Measurements from ENCODE around the gene WDR1. TPM values are rescaled to one million over a fixed set of nuclear protein-coding genes. Genes with fewer than 3 reads are reported as not detected.

Gene WDR1
- total RNA-seq, 1 experiment from 2014 or later, result 223 TPM

DNA sequence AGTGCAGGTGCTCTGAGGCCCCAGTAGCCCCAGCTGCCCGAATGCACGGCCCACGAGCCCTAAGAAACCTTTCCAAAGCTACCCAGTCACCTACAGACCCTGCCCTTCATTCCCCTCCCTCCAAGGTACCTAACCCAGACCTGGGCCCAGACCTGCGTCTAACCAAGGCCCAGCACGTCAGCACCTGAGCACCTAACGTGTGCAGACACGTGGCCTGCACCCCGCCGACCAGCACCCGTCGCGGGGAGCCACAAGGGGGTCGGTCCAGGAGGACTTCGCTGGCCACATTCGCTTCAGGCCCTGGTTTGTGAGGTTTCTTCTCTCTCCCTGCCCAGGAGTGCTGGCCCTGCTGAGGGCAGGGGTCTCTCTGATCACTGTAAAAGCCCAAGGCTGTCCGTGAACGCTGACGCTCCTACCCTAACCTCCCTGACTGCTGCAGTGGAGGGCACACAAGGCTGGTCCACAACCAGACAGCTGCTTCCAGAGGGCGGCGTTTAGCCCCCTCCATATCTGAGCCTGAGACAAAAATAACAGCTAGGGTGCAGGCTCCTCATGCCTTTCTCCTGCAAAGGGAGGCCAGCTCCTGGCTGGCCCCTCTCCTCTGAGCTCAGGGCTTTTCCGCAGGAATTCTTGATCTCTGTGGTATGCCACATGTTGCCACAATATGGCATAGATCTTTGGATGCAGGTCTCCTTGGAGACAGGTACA lies 31.8 kb downstream of the WDR1 start:
- POLR2A ChIA-PET, result no interaction called here
- Histone ChIP-seq H3K9me2 (ENCODE audit: insufficient read depth) (no peaks in the 10 kb centered on the region), H3K27me3 (ENCODE audit: insufficient read depth, low read length) (no peaks in the 10 kb centered on the region), H3K4me1 (ENCODE audit: control insufficient read depth in 1 of 2, insufficient read depth in 2 of 2, low read length in 2 of 2) (no peaks in the 10 kb centered on the region), H3K27ac (ENCODE audit: low read depth, low read length) (no peak overlapping the region), H3K4me3 (replicated peaks in 1 of 2; ENCODE audit: low read depth in 1 of 2, low read length in 2 of 2) (no peak overlapping the region), H3K9ac (ENCODE audit: low read length) (no peak overlapping the region), H3K36me3 (ENCODE audit: control insufficient read depth in 1 of 2, insufficient read depth in 2 of 2, low read length in 2 of 2) (peaks cover 57 to 67% of the 10 kb centered on the region in 2 experiments), H2AFZ (ENCODE audit: low read depth, low read length, poor library complexity, severe bottlenecking) (no peak overlapping the region), H3K4me2 (ENCODE audit: low read length) (no peak overlapping the region), H4K20me1 (ENCODE audit: insufficient read depth) (no peaks in the 10 kb centered on the region), H3K9me3 (ENCODE audit: control insufficient read depth in 1 of 2, insufficient read depth in 1 of 2, low read depth in 1 of 2, low read length in 2 of 2) (no peaks in the 10 kb centered on the region), H3K79me2 (ENCODE audit: insufficient read depth, low read length) (peaks cover 22% of the 10 kb centered on the region)
- BruUV-seq (replicated peaks), result no TSS peak
- RAD21 ChIA-PET (ENCODE audit: low non-redundant PET in 1 of 2, low total read pairs in 2 of 2, uncharacterized antibody in 2 of 2, unreplicated experiment in 2 of 2), result no interaction called here
- CTCF ChIA-PET, result no interaction called here
- no peak for ATAC-seq
- intact Hi-C loops (cut with micrococcal nuclease), result no loop called here
- TF ChIP-seq JUND (IDR thresholded peaks at IDR 0.05), result no peak
- TF ChIP-seq, protein P1, sequence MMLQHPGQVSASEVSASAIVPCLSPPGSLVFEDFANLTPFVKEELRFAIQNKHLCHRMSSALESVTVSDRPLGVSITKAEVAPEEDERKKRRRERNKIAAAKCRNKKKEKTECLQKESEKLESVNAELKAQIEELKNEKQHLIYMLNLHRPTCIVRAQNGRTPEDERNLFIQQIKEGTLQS (IDR thresholded peaks at IDR 0.05), result no peak
- TF ChIP-seq, protein P2, sequence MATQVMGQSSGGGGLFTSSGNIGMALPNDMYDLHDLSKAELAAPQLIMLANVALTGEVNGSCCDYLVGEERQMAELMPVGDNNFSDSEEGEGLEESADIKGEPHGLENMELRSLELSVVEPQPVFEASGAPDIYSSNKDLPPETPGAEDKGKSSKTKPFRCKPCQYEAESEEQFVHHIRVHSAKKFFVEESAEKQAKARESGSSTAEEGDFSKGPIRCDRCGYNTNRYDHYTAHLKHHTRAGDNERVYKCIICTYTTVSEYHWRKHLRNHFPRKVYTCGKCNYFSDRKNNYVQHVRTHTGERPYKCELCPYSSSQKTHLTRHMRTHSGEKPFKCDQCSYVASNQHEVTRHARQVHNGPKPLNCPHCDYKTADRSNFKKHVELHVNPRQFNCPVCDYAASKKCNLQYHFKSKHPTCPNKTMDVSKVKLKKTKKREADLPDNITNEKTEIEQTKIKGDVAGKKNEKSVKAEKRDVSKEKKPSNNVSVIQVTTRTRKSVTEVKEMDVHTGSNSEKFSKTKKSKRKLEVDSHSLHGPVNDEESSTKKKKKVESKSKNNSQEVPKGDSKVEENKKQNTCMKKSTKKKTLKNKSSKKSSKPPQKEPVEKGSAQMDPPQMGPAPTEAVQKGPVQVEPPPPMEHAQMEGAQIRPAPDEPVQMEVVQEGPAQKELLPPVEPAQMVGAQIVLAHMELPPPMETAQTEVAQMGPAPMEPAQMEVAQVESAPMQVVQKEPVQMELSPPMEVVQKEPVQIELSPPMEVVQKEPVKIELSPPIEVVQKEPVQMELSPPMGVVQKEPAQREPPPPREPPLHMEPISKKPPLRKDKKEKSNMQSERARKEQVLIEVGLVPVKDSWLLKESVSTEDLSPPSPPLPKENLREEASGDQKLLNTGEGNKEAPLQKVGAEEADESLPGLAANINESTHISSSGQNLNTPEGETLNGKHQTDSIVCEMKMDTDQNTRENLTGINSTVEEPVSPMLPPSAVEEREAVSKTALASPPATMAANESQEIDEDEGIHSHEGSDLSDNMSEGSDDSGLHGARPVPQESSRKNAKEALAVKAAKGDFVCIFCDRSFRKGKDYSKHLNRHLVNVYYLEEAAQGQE (IDR thresholded peaks at IDR 0.05; ENCODE audit: low read depth), result no peak
- TF ChIP-seq POLR2A (IDR thresholded peaks at IDR 0.05; ENCODE audit: borderline replicate concordance, extremely low read depth, insufficient read depth, insufficient read length), result no peak
- TF ChIP-seq SRF (IDR thresholded peaks at IDR 0.05; ENCODE audit: low read depth), result no peak
- TF ChIP-seq RAD21 (IDR thresholded peaks at IDR 0.05; ENCODE audit: low read depth), result no peak
- no peak for TF ChIP-seq ELF1 (IDR thresholded peaks at IDR 0.05; ENCODE audit: borderline replicate concordance, low read depth)
- TF ChIP-seq, protein P3, sequence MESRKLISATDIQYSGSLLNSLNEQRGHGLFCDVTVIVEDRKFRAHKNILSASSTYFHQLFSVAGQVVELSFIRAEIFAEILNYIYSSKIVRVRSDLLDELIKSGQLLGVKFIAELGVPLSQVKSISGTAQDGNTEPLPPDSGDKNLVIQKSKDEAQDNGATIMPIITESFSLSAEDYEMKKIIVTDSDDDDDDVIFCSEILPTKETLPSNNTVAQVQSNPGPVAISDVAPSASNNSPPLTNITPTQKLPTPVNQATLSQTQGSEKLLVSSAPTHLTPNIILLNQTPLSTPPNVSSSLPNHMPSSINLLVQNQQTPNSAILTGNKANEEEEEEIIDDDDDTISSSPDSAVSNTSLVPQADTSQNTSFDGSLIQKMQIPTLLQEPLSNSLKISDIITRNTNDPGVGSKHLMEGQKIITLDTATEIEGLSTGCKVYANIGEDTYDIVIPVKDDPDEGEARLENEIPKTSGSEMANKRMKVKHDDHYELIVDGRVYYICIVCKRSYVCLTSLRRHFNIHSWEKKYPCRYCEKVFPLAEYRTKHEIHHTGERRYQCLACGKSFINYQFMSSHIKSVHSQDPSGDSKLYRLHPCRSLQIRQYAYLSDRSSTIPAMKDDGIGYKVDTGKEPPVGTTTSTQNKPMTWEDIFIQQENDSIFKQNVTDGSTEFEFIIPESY (IDR thresholded peaks at IDR 0.05; ENCODE audit: extremely low read depth, insufficient replicate concordance, low read length), result no peak
- TF ChIP-seq, protein P4, sequence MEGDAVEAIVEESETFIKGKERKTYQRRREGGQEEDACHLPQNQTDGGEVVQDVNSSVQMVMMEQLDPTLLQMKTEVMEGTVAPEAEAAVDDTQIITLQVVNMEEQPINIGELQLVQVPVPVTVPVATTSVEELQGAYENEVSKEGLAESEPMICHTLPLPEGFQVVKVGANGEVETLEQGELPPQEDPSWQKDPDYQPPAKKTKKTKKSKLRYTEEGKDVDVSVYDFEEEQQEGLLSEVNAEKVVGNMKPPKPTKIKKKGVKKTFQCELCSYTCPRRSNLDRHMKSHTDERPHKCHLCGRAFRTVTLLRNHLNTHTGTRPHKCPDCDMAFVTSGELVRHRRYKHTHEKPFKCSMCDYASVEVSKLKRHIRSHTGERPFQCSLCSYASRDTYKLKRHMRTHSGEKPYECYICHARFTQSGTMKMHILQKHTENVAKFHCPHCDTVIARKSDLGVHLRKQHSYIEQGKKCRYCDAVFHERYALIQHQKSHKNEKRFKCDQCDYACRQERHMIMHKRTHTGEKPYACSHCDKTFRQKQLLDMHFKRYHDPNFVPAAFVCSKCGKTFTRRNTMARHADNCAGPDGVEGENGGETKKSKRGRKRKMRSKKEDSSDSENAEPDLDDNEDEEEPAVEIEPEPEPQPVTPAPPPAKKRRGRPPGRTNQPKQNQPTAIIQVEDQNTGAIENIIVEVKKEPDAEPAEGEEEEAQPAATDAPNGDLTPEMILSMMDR (IDR thresholded peaks at IDR 0.05 in 2 of 3, conservative IDR thresholded peaks at IDR 0.05 in 1 of 3; ENCODE audit: borderline replicate concordance in 1 of 3, insufficient read depth in 1 of 3, low read depth in 2 of 3, low read length in 2 of 3), result no peak
- TF ChIP-seq, protein P5, sequence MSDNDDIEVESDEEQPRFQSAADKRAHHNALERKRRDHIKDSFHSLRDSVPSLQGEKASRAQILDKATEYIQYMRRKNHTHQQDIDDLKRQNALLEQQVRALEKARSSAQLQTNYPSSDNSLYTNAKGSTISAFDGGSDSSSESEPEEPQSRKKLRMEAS (IDR thresholded peaks at IDR 0.05), result no peak
- no peak for TF ChIP-seq CBX3 (IDR thresholded peaks at IDR 0.05; ENCODE audit: low read depth)
- no peak for TF ChIP-seq SIN3A (IDR thresholded peaks at IDR 0.05; ENCODE audit: low read depth)
- no peak for TF ChIP-seq EGR1 (IDR thresholded peaks at IDR 0.05; ENCODE audit: low read depth)
- TF ChIP-seq POLR2AphosphoS5 (IDR thresholded peaks at IDR 0.05; ENCODE audit: low read depth, low read length), result no peak
- no peak for TF ChIP-seq CEBPB (IDR thresholded peaks at IDR 0.05; ENCODE audit: low read depth)
- TF ChIP-seq TCF7L2 (IDR thresholded peaks at IDR 0.05; ENCODE audit: borderline replicate concordance, extremely low read depth, insufficient read depth, insufficient read length), result no peak
- TF ChIP-seq YY1 (IDR thresholded peaks at IDR 0.05; ENCODE audit: extremely low read depth, insufficient replicate concordance, low read depth, low read length), result no peak
- no peak for DNase-seq (ENCODE audit: low read depth, low spot score)
